A549 (cell line): ENCODE measurements around the gene MX2.

Source experiments
- NR3C1 ChIP-seq: fragments of >200 bp; sonication (Bioruptor Twin); formaldehyde crosslinking; IDR thresholded peaks from 3 replicates; pipeline ENCODE4 v1.6.1; 2017
- RNF2 ChIP-seq: fragments of 200-600 bp; sonication (generic); IDR thresholded peaks from 2 replicates; pipeline ENCODE4 v1.6.1; 2016; ENCODE audit warnings: low read depth, mild to moderate bottlenecking, antibody characterized with exemption, moderate library complexity, borderline replicate concordance
- ZFP36 ChIP-seq: fragments of 450-650 bp; IDR thresholded peaks from 2 replicates; pipeline ENCODE4 v1.6.1; 2014; ENCODE audit warnings: borderline replicate concordance; ENCODE audit not compliant: partially characterized antibody
- TF ChIP-seq, protein P1 (sequence below): fragments of >200 bp; sonication (Bioruptor Twin); formaldehyde crosslinking; IDR thresholded peaks from 3 replicates; pipeline ENCODE4 v1.5.1; 2016

DNA sequence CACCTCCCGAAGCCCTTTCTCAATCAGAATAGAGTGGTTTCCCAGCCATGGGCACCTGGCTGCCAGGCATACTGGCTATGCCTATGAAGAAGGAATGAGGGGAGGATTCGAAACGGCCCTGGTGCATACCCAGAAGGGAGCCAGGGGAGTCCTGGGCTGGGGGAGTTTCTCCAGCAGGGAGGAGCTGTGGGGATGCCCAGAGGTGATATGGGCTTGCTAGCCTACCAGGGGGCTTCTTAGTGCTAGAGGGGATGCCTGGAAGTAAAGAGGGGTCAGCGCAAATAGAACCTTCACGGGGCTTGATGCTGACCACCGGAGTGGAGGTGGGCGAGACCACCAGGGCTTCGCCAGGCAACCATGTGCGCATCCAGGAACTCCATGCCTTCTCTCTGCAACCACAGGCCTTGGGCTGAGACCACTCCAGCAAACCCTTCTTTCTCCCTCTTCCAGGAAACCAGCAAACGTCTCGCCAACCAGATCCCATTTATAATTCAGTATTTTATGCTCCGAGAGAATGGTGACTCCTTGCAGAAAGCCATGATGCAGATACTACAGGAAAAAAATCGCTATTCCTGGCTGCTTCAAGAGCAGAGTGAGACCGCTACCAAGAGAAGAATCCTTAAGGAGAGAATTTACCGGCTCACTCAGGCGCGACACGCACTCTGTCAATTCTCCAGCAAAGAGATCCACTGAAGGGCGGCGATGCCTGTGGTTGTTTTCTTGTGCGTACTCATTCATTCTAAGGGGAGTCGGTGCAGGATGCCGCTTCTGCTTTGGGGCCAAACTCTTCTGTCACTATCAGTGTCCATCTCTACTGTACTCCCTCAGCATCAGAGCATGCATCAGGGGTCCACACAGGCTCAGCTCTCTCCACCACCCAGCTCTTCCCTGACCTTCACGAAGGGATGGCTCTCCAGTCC is 46.0 kb downstream of the MX2 start:
- TF ChIP-seq, protein P1, sequence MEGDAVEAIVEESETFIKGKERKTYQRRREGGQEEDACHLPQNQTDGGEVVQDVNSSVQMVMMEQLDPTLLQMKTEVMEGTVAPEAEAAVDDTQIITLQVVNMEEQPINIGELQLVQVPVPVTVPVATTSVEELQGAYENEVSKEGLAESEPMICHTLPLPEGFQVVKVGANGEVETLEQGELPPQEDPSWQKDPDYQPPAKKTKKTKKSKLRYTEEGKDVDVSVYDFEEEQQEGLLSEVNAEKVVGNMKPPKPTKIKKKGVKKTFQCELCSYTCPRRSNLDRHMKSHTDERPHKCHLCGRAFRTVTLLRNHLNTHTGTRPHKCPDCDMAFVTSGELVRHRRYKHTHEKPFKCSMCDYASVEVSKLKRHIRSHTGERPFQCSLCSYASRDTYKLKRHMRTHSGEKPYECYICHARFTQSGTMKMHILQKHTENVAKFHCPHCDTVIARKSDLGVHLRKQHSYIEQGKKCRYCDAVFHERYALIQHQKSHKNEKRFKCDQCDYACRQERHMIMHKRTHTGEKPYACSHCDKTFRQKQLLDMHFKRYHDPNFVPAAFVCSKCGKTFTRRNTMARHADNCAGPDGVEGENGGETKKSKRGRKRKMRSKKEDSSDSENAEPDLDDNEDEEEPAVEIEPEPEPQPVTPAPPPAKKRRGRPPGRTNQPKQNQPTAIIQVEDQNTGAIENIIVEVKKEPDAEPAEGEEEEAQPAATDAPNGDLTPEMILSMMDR, result no peak
- TF ChIP-seq ZFP36 (no peak), NR3C1 (no peak), RNF2 (no peak)
